SU-DHL-6 (cell line): Measurements from ENCODE around the gene ZNF391.
"Not testable (repeated sequence)": the region's sequence is repeated elsewhere in the genome, so short reads cannot be mapped to it uniquely, and the experiment has no call there.

Experiments used
- H2AFZ ChIP-seq: fragments of 200-600 bp; sonication (generic); 2 replicates; pipeline ENCODE4 v1.6.1; 2014; ENCODE audit warnings: low read depth, mild to moderate bottlenecking, moderate library complexity, mixed read lengths, antibody characterized with exemption, low read length; ENCODE audit not compliant: severe bottlenecking
- H3F3A ChIP-seq: fragments of 200-600 bp; shearing (Covaris generic); 2 replicates; pipeline ENCODE4 v1.6.0; 2016; ENCODE audit warnings: antibody characterized with exemption, mild to moderate bottlenecking; ENCODE audit not compliant: insufficient read depth
- H3K27ac ChIP-seq: fragments of 200-600 bp; sonication (generic); 2 replicates; pipeline ENCODE4 v1.5.1; 2016; ENCODE audit warnings: low read depth, mild to moderate bottlenecking, low read length, moderate library complexity, mixed read lengths
- H3K27me3 ChIP-seq: fragments of 200-600 bp; sonication (generic), shearing (Covaris generic); 2 replicates; pipeline ENCODE4 v1.6.0; 2014; ENCODE audit warnings: mild to moderate bottlenecking, low read length
- H3K36me3 ChIP-seq: fragments of 200-600 bp; sonication (generic); 2 replicates; pipeline ENCODE4 v1.6.1; 2014; ENCODE audit warnings: mild to moderate bottlenecking, low read length, mixed read lengths
- H3K4me2 ChIP-seq: fragments of 300-600, 200-600 bp; shearing (Covaris generic), sonication (generic); 2 replicates; pipeline ENCODE4 v1.6.0; 2014; ENCODE audit warnings: low read length, low read depth, mild to moderate bottlenecking; ENCODE audit not compliant: poor library complexity, severe bottlenecking
- H3K4me3 ChIP-seq: fragments of 200-600 bp; sonication (generic); 2 replicates; pipeline ENCODE4 v1.5.1; 2014; ENCODE audit warnings: antibody characterized with exemption, low read length, mild to moderate bottlenecking, mixed read lengths; ENCODE audit not compliant: insufficient read depth, poor library complexity, severe bottlenecking
- H3K79me2 ChIP-seq: fragments of 200-600 bp; sonication (generic); 2 replicates; pipeline ENCODE4 v1.6.1; 2014; ENCODE audit warnings: mild to moderate bottlenecking, low read length, moderate library complexity; ENCODE audit not compliant: insufficient read depth
- H3K9ac ChIP-seq: fragments of 200-600 bp; sonication (generic); 2 replicates; pipeline ENCODE4 v1.7.0; 2014; ENCODE audit warnings: mild to moderate bottlenecking, low read length
- H3K9me2 ChIP-seq: fragments of 200-600 bp; sonication (generic); replicated peaks from 2 replicates; pipeline ENCODE4 v1.6.1; 2014; ENCODE audit warnings: low read length; ENCODE audit not compliant: insufficient read depth
- H3K9me3 ChIP-seq: fragments of 200-600 bp; sonication (generic); 2 replicates; pipeline ENCODE4 v1.6.1; 2014; ENCODE audit warnings: low read length, mixed read lengths; ENCODE audit not compliant: insufficient read depth
- H4K20me1 ChIP-seq: fragments of 200-600 bp; sonication (generic); 2 replicates; pipeline ENCODE4 v1.6.1; 2014; ENCODE audit warnings: low read depth, mild to moderate bottlenecking, antibody characterized with exemption, low read length, moderate library complexity, mixed read lengths
- EZH2phosphoT487 ChIP-seq: fragments of 200-600 bp; sonication (generic), shearing (Covaris generic); conservative IDR thresholded peaks from 2 replicates; pipeline ENCODE4 v1.6.1; 2018; ENCODE audit warnings: mild to moderate bottlenecking, antibody characterized with exemption, low read length, moderate library complexity, mixed read lengths
- TF ChIP-seq, protein P1 (sequence below): fragments of 200-600 bp; sonication (generic); IDR thresholded peaks from one replicate; pipeline ENCODE4 v1.5.1; 2017; ENCODE audit warnings: antibody characterized with exemption, mild to moderate bottlenecking, low read length, moderate library complexity; ENCODE audit not compliant: insufficient read depth, poor library complexity, severe bottlenecking

ZNF391 gene

GRCh38 chr6:27374824-27375612 is 13.5 kb upstream of the ZNF391 start:
- H3K79me2 ChIP-seq: no peaks in the 10 kb centered on the region
- no peaks in the 10 kb centered on the region for H3K27me3 ChIP-seq
- no peak for TF ChIP-seq EZH2phosphoT487
- TF ChIP-seq, protein P1, sequence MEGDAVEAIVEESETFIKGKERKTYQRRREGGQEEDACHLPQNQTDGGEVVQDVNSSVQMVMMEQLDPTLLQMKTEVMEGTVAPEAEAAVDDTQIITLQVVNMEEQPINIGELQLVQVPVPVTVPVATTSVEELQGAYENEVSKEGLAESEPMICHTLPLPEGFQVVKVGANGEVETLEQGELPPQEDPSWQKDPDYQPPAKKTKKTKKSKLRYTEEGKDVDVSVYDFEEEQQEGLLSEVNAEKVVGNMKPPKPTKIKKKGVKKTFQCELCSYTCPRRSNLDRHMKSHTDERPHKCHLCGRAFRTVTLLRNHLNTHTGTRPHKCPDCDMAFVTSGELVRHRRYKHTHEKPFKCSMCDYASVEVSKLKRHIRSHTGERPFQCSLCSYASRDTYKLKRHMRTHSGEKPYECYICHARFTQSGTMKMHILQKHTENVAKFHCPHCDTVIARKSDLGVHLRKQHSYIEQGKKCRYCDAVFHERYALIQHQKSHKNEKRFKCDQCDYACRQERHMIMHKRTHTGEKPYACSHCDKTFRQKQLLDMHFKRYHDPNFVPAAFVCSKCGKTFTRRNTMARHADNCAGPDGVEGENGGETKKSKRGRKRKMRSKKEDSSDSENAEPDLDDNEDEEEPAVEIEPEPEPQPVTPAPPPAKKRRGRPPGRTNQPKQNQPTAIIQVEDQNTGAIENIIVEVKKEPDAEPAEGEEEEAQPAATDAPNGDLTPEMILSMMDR: no peak
- no peaks in the 10 kb centered on the region for H3F3A ChIP-seq
- no peaks in the 10 kb centered on the region for H3K9me3 ChIP-seq
- H3K9me2 ChIP-seq: no peaks in the 10 kb centered on the region
- no peaks in the 10 kb centered on the region for H4K20me1 ChIP-seq
- no peaks in the 10 kb centered on the region for H3K36me3 ChIP-seq
- H3K4me2 ChIP-seq: no peak overlapping the region
- H3K27ac ChIP-seq: no peak overlapping the region
- no peak overlapping the region for H2AFZ ChIP-seq
- H3K9ac ChIP-seq: no peak overlapping the region
- no peak overlapping the region for H3K4me3 ChIP-seq

GRCh38 chr6:27375613-27376079 is 12.9 kb upstream of the ZNF391 start:
- Histone ChIP-seq H2AFZ (no peak overlapping the region), H3K4me2 (no peak overlapping the region)

GRCh38 chr6:27378406-27378805 is 10.2 kb upstream of the ZNF391 start:
- H3K36me3 ChIP-seq, H3K4me3 ChIP-seq, H2AFZ ChIP-seq, H3K4me2 ChIP-seq, H3K27me3 ChIP-seq, H3K9me3 ChIP-seq, H3K27ac ChIP-seq, H3K9me2 ChIP-seq, H3K9ac ChIP-seq, H4K20me1 ChIP-seq, H3F3A ChIP-seq, H3K79me2 ChIP-seq: not testable (repeated sequence)

More at GRCh38 chr6:27375613-27376079, 12.9 kb upstream of the ZNF391 start:
- no peaks in the 10 kb centered on the region for H3K9me3 ChIP-seq
- no peak overlapping the region for H3K9ac ChIP-seq
- H4K20me1 ChIP-seq: no peaks in the 10 kb centered on the region
- TF ChIP-seq, protein P1: no peak
- TF ChIP-seq EZH2phosphoT487: no peak
- no peaks in the 10 kb centered on the region for H3K79me2 ChIP-seq
- no peaks in the 10 kb centered on the region for H3F3A ChIP-seq
- H3K36me3 ChIP-seq: no peaks in the 10 kb centered on the region
- no peaks in the 10 kb centered on the region for H3K27me3 ChIP-seq
- H3K27ac ChIP-seq: no peak overlapping the region
- H3K4me3 ChIP-seq: no peak overlapping the region
- no peaks in the 10 kb centered on the region for H3K9me2 ChIP-seq

- not testable (repeated sequence) for H4K20me1 ChIP-seq, H3K36me3 ChIP-seq, H3K4me2 ChIP-seq, H3K27ac ChIP-seq, H3K27me3 ChIP-seq, H3F3A ChIP-seq, H3K9ac ChIP-seq, H3K9me3 ChIP-seq, H3K79me2 ChIP-seq, H3K4me3 ChIP-seq, H3K9me2 ChIP-seq, H2AFZ ChIP-seq
These were observed 7.6 kb upstream of the ZNF391 start for GRCh38 chr6:27381001-27381400.
